HEK293T (cell line): ENCODE results near the gene ADAMTS17.

Experiments used
- CTCF ChIA-PET: fragments of 350-600 bp; formaldehyde crosslinking; extraction: SDS; loops from one replicate; lab custom pipeline; 2021; ENCODE audit warnings: antibody characterized with exemption, inconsistent platforms; lab: Yijun Ruan, JAX
- POLR2A ChIA-PET: fragments of 350-600 bp; formaldehyde crosslinking; extraction: SDS; loops from one replicate; lab custom pipeline; 2020; ENCODE audit warnings: antibody characterized with exemption, inconsistent platforms; lab: Yijun Ruan, JAX
- DNase-seq: peaks from one replicate; pipeline ENCODE4 v3.0.0; 2012; ENCODE audit warnings: mixed read lengths; ENCODE audit errors: extremely low spot score
- ARNT ChIP-seq: fragments of 450-650 bp; IDR thresholded peaks from 2 replicates; pipeline ENCODE4 v1.6.1; 2017; ENCODE audit warnings: mild to moderate bottlenecking
- BHLHE40 ChIP-seq: fragments of 450-650 bp; IDR thresholded peaks from 2 replicates; pipeline ENCODE4 v1.6.1; 2016; ENCODE audit warnings: mild to moderate bottlenecking, moderate library complexity, borderline replicate concordance
- CTBP1 ChIP-seq: fragments of 450-650 bp; IDR thresholded peaks from 2 replicates; pipeline ENCODE4 v1.6.1; 2016; ENCODE audit warnings: borderline replicate concordance
- ELF4 ChIP-seq: fragments of 450-650 bp; IDR thresholded peaks from 2 replicates; pipeline ENCODE4 v1.6.1; 2017; ENCODE audit warnings: antibody characterized with exemption
- FOXA1 ChIP-seq: fragments of 450-650 bp; IDR thresholded peaks from 2 replicates; pipeline ENCODE4 v1.6.1; 2016; ENCODE audit warnings: mild to moderate bottlenecking
- FOXK2 ChIP-seq: fragments of 450-650 bp; IDR thresholded peaks from 2 replicates; pipeline ENCODE4 v1.6.1; 2016; ENCODE audit warnings: mild to moderate bottlenecking
- FOXM1 ChIP-seq: fragments of 450-650 bp; IDR thresholded peaks from 2 replicates; pipeline ENCODE4 v1.6.1; 2017; ENCODE audit warnings: mild to moderate bottlenecking, borderline replicate concordance
- HDGF ChIP-seq: fragments of 450-650 bp; IDR thresholded peaks from 2 replicates; pipeline ENCODE4 v1.6.1; 2017; ENCODE audit warnings: antibody characterized with exemption, borderline replicate concordance
- L3MBTL2 ChIP-seq: fragments of 450-650 bp; conservative IDR thresholded peaks from 2 replicates; pipeline ENCODE4 v1.6.1; 2016; ENCODE audit warnings: mild to moderate bottlenecking
- LEF1 ChIP-seq: fragments of 450-650 bp; IDR thresholded peaks from 2 replicates; pipeline ENCODE4 v1.6.1; 2017; ENCODE audit warnings: mild to moderate bottlenecking, borderline replicate concordance
- NFRKB ChIP-seq: fragments of 450-650 bp; IDR thresholded peaks from 2 replicates; pipeline ENCODE4 v1.6.1; 2016; ENCODE audit warnings: mild to moderate bottlenecking, moderate library complexity
- SP1 ChIP-seq: fragments of 450-650 bp; IDR thresholded peaks from 2 replicates; pipeline ENCODE4 v1.6.1; 2017
- SUZ12 ChIP-seq: fragments of 450-650 bp; IDR thresholded peaks from 2 replicates; pipeline ENCODE4 v1.6.1; 2016; ENCODE audit warnings: mild to moderate bottlenecking
- TARDBP ChIP-seq: fragments of 450-650 bp; IDR thresholded peaks from 2 replicates; pipeline ENCODE4 v1.6.1; 2016
- ZNF384 ChIP-seq: fragments of 450-650 bp; IDR thresholded peaks from 2 replicates; pipeline ENCODE4 v1.6.1; 2016
- TF ChIP-seq, protein P1 (sequence below): fragments of 450-650 bp; IDR thresholded peaks from 2 replicates; pipeline ENCODE4 v1.6.1; 2016

The ADAMTS17 gene

DNA sequence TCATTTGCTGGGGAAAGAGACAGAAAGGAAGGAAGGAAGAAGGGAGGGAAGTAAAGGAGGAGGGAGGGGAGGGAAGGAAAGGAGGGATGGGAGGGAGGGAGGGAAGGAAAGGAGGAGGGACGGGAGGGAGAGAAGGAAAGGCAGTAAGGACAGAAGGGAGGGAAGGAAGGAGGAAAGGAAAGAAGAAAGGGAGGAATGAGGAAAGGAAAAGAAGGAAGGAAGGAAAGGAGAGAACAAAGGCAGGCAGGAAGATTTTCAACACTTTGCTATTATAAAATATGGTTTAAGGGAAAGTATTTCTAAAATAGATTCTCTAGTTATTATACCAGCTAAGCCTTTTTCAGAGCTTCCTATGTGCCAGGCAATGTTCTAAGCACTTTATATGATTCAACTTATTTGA, 330.5 kb downstream of the ADAMTS17 start:
- ChIA-PET POLR2A (no interaction called here), CTCF (no interaction called here)
- TF ChIP-seq NFRKB, result no peak
- DNase-seq, result no peak

DNA sequence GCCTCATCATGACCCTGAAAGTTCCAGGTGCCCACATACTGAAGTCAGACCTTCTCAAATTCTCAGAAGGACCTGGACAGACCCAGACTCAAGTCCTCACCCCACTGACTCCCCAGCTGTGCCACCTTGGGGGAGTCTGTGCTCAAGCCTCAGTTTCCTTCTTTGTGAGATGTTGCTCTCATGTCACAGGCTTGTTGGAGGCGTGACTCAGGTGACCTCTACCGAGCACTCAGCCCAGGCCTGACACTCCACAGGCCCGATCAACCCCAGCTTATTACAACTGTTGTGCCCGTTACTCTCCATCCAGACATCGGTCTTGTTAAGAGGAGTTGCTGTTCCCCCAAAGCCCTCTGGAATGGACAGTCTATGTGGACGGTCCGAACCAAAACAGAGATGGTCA, 332.4 kb downstream of the ADAMTS17 start:
- CTCF ChIA-PET, result no interaction called here
- TF ChIP-seq NFRKB (no peak), ARNT (no peak), L3MBTL2 (no peak), ZNF384 (no peak), ELF4 (no peak)
- TF ChIP-seq, protein P1, sequence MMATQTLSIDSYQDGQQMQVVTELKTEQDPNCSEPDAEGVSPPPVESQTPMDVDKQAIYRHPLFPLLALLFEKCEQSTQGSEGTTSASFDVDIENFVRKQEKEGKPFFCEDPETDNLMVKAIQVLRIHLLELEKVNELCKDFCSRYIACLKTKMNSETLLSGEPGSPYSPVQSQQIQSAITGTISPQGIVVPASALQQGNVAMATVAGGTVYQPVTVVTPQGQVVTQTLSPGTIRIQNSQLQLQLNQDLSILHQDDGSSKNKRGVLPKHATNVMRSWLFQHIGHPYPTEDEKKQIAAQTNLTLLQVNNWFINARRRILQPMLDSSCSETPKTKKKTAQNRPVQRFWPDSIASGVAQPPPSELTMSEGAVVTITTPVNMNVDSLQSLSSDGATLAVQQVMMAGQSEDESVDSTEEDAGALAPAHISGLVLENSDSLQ, result no peak
- no peak for DNase-seq
- POLR2A ChIA-PET, result no interaction called here

DNA sequence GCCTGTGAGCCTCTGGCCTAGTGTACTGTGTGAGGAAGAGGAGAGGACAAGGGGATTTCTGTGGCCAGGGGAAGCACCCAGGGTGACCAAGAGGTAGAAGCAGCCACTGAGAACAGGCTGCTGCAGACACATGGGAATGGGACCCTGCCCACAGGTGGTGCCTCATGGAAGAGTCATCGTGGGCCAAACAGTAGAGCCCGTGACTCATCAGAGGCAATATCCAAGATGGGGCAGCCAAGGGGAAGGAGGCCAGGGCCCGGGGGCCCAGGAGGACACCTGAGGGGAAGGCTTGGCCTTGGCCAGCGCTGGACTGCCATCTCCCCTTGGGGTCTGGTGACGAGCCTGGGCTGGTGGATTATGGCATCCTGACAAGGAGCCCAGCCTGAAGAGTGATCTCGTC, 333.5 kb downstream of the ADAMTS17 start:
- TF ChIP-seq SUZ12 (no peak), HDGF (no peak), CTBP1 (no peak)
- ChIA-PET POLR2A (no interaction called here), CTCF (no interaction called here)
- no peak for DNase-seq

GRCh38 chr15:100007609-100008008, 334.2 kb downstream of the ADAMTS17 start:
- TF ChIP-seq SUZ12 (no peak), L3MBTL2 (no peak), FOXM1 (no peak), NFRKB (no peak), ARNT (no peak), CTBP1 (no peak)
- no peak for DNase-seq
- ChIA-PET POLR2A (no interaction called here), CTCF (no interaction called here)

GRCh38 chr15:100005715-100006114, 336.1 kb downstream of the ADAMTS17 start:
- TF ChIP-seq FOXK2 (no peak), ELF4 (no peak), FOXM1 (no peak), L3MBTL2 (no peak), CTBP1 (no peak)
- POLR2A ChIA-PET, result no interaction called here
- no peak for DNase-seq
- CTCF ChIA-PET, result interaction anchor here (1.5 kb wide), 1 partner anchor 333 kb away, joined by 3 read pairs; no protein-coding TSS in a partner anchor

GRCh38 chr15:100005013-100005412, 336.8 kb downstream of the ADAMTS17 start:
- CTCF ChIA-PET, result interaction anchor here (1.5 kb wide), 1 partner anchor 334 kb away, joined by 3 read pairs; no protein-coding TSS in a partner anchor
- POLR2A ChIA-PET, result no interaction called here
- DNase-seq, result no peak

DNA sequence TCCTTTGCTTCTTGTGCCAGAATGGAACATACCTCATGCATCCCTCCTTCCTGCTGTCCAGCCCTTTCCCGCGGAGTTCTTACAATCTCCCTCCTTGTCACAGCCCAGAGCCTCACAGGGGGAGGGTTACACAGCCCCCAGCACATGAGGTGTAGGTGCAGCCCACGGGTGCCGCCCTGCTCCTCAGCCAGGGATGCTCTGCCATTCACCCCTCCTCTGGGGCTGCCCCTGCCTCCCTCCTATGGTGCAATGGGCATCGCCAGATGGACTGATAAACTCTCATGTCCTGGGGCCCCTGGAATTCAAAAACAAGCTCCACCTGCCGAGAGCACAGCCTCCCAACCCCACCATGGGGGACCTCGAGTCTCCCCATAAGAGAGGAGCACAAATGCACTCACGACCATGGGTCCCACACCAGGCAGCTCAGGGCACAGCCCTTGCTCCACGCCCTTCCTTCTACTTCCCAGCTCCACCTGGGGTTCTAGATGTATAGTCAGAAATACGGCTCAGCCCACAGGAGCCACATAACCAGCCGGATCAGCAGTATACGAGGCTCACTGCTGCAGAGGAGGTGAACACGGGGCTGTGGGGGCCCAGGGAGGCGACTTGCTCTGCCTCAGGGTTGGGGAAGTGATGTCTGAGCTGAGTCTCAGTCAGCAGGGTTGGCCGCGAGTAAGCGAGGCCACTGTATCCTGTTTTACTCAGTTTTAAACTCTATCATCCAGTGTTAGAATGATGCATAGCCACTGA, 338.8 kb downstream of the ADAMTS17 start:
- ChIA-PET CTCF (interaction anchor here (0.5 kb wide), 1 partner anchor 218 kb away, joined by 3 read pairs; no protein-coding TSS in a partner anchor), POLR2A (interaction anchor here (0.6 kb wide), 1 partner anchor 16 kb away, joined by 3 read pairs; no protein-coding TSS in a partner anchor)
- TF ChIP-seq NFRKB (no peak), FOXM1 (no peak), HDGF (no peak), CTBP1 (no peak), SUZ12 (no peak)
- no peak for DNase-seq

More at GRCh38 chr15:100005013-100005412, 336.8 kb downstream of the ADAMTS17 start:
- no peak for TF ChIP-seq FOXM1
- TF ChIP-seq LEF1, result no peak
- TF ChIP-seq BHLHE40, result no peak
- no peak for TF ChIP-seq TARDBP
- no peak for TF ChIP-seq ARNT
- TF ChIP-seq ELF4, result no peak
- TF ChIP-seq L3MBTL2, result no peak
- no peak for TF ChIP-seq SUZ12
- no peak for TF ChIP-seq NFRKB
- no peak for TF ChIP-seq FOXA1
- no peak for TF ChIP-seq SP1
- TF ChIP-seq ZNF384, result no peak
- TF ChIP-seq CTBP1, result no peak
- TF ChIP-seq, protein P1, result no peak
- no peak for TF ChIP-seq HDGF
- no peak for TF ChIP-seq FOXK2

DNA sequence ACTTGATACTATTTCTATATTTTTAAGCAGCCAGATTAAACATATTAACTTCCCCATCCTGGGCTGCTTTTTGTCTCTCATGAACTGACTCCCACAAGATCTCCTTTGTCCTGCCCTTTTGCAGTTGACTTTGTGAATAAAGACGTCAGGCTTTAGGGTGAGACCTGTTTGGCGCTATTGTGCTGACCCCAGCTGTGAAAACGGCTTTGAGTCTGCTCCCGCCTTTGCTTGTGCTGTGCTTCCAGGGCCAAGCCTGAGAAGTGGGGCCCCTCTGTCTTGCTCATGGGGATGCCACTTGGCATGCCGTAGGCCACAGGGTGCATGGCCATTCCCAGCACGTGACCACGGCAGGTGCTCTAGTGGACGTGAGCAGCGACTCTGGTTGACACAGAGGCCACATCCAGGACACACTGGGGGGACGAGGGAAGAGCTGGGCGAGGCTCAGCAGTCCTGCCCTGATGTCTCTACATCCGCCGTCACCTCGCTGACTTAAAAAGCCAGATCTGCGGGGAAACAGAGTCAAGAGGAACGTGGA, 339.6 kb downstream of the ADAMTS17 start:
- ChIA-PET CTCF (no interaction called here), POLR2A (no interaction called here)
- no peak for DNase-seq
- no peak for TF ChIP-seq CTBP1
- TF ChIP-seq, protein P1, result no peak
- no peak for TF ChIP-seq SUZ12
- no peak for TF ChIP-seq TARDBP
- no peak for TF ChIP-seq ZNF384
- TF ChIP-seq FOXM1, result no peak
- TF ChIP-seq HDGF, result no peak
- no peak for TF ChIP-seq NFRKB
- TF ChIP-seq FOXA1, result no peak
- TF ChIP-seq ELF4, result no peak
- TF ChIP-seq LEF1, result no peak
- no peak for TF ChIP-seq SP1
- TF ChIP-seq BHLHE40, result no peak
- TF ChIP-seq FOXK2, result no peak
- TF ChIP-seq ARNT, result no peak
- TF ChIP-seq L3MBTL2, result no peak
